CD14-positive monocyte (primary cell): Measurements from ENCODE around the gene CLDN6. TPM values are rescaled to one million over a fixed set of nuclear protein-coding genes. Genes with fewer than 3 reads are reported as not detected.

Experiments
- DNase-seq, 3 donors: peaks; one replicate each; pipeline ENCODE4 v3.0.0-alpha.2; 2011 to 2022
- H2AFZ ChIP-seq: 2 replicates; pipeline ENCODE4 v1.6.0; 2012; ENCODE audit warnings: mild to moderate bottlenecking, low read depth, low read length, inconsistent platforms; ENCODE audit not compliant: insufficient read depth, poor library complexity, severe bottlenecking
- H3K27ac ChIP-seq, 2 donors: 1 replicate in 1 of 2; 2 replicates in 1 of 2; pipeline ENCODE4 v1.5.1; 2012 to 2013; ENCODE audit warnings: low read length in 2 of 2, control low read depth in 1 of 2, inconsistent platforms in 1 of 2, low read depth in 1 of 2, mild to moderate bottlenecking in 1 of 2
- H3K27me3 ChIP-seq, 2 donors: one replicate each; pipeline versions ENCODE4 v1.6.0 to v1.6.1; 2011 to 2013; ENCODE audit warnings: low read length in 2 of 2; ENCODE audit not compliant: control insufficient read depth in 2 of 2, insufficient read depth in 2 of 2
- H3K36me3 ChIP-seq, 2 donors: replicated peaks in 1 of 2; 1 replicate in 1 of 2; 2 replicates in 1 of 2; pipeline versions ENCODE4 v1.5.1 to v1.6.1; 2012 to 2013; ENCODE audit warnings: low read length in 2 of 2, control low read depth in 1 of 2, inconsistent platforms in 1 of 2, mild to moderate bottlenecking in 1 of 2; ENCODE audit not compliant: insufficient read depth in 2 of 2, control insufficient read depth in 1 of 2
- H3K4me1 ChIP-seq, 2 donors: 1 replicate in 1 of 2; 2 replicates in 1 of 2; pipeline versions ENCODE4 v1.5.1 to v1.6.1; 2012 to 2013; ENCODE audit warnings: low read length in 2 of 2, control low read depth in 1 of 2, inconsistent platforms in 1 of 2, mild to moderate bottlenecking in 1 of 2, moderate library complexity in 1 of 2; ENCODE audit not compliant: insufficient read depth in 2 of 2, control insufficient read depth in 1 of 2
- H3K4me2 ChIP-seq: replicated peaks from 2 replicates; pipeline ENCODE3; 2012; ENCODE audit warnings: low read length, moderate library complexity, mild to moderate bottlenecking; ENCODE audit not compliant: poor library complexity, severe bottlenecking; ENCODE audit errors: extremely low read depth
- H3K4me3 ChIP-seq, 3 experiments: fragments of 200-600 bp in 1 of 3; sonication (generic) in 1 of 3; replicated peaks in 1 of 3; 1 replicate in 2 of 3; 2 replicates in 1 of 3; pipeline ENCODE4 v1.5.1; 2011 to 2013; ENCODE audit warnings: low read length in 3 of 3, mild to moderate bottlenecking in 3 of 3, control low read depth in 2 of 3, low read depth in 2 of 3, inconsistent platforms in 1 of 3, moderate library complexity in 1 of 3
- H3K79me2 ChIP-seq: 2 replicates; pipeline ENCODE4 v1.6.0; 2012; ENCODE audit warnings: mild to moderate bottlenecking, control low read depth, inconsistent platforms, low read length, moderate library complexity; ENCODE audit not compliant: insufficient read depth
- H3K9ac ChIP-seq: 2 replicates; pipeline ENCODE4 v1.6.0; 2017; ENCODE audit warnings: low read length, mild to moderate bottlenecking; ENCODE audit not compliant: insufficient read depth, poor library complexity, severe bottlenecking
- H3K9me3 ChIP-seq, 2 donors: replicated peaks in 1 of 2; 1 replicate in 1 of 2; 2 replicates in 1 of 2; pipeline versions ENCODE4 v1.5.1 to v1.6.1; 2012 to 2013; ENCODE audit warnings: low read length in 2 of 2, control low read depth in 1 of 2; ENCODE audit not compliant: control insufficient read depth in 1 of 2, insufficient read depth in 1 of 2
- H4K20me1 ChIP-seq: 2 replicates; pipeline ENCODE4 v1.6.0; 2012; ENCODE audit warnings: mild to moderate bottlenecking, low read length, control low read depth, moderate library complexity; ENCODE audit not compliant: insufficient read depth
- H3K27ac Mint-ChIP-seq, 7 donors: one replicate each; pipeline ENCODE4 v1.8.0; 2020; ENCODE audit warnings: mild to moderate bottlenecking in 7 of 7, mixed read lengths in 7 of 7, moderate library complexity in 6 of 7, inconsistent platforms in 2 of 7
- H3K27me3 Mint-ChIP-seq, 3 donors: one replicate each; pipeline ENCODE4 v1.8.0; 2021 to 2022; ENCODE audit warnings: low read depth in 3 of 3, mild to moderate bottlenecking in 3 of 3, mixed read lengths in 3 of 3, moderate library complexity in 3 of 3, inconsistent platforms in 1 of 3
- H3K36me3 Mint-ChIP-seq, 2 donors: one replicate each; pipeline ENCODE4 v1.8.0; 2020; ENCODE audit warnings: mixed read lengths in 2 of 2, inconsistent platforms in 1 of 2, mild to moderate bottlenecking in 1 of 2
- H3K4me1 Mint-ChIP-seq: one replicate; pipeline ENCODE4 v1.8.0; 2020; ENCODE audit warnings: mild to moderate bottlenecking, mixed read lengths
- H3K4me3 Mint-ChIP-seq, 2 donors: one replicate each; pipeline ENCODE4 v1.8.0; 2020; ENCODE audit warnings: mild to moderate bottlenecking in 2 of 2, mixed read lengths in 2 of 2, moderate library complexity in 1 of 2
- H3K9me3 Mint-ChIP-seq, 7 donors: one replicate each; pipeline ENCODE4 v1.8.0; 2020 to 2022; ENCODE audit warnings: mixed read lengths in 7 of 7, mild to moderate bottlenecking in 6 of 7, moderate library complexity in 6 of 7, inconsistent platforms in 2 of 7
- WGBS: methylation state at CpG from one replicate; pipeline ENCODE4 v1.1.5; 2013; ENCODE audit warnings: missing lambda C conversion rate; ENCODE audit not compliant: insufficient coverage; 5-methylcytosine and 5-hydroxymethylcytosine counted together
- intact Hi-C, 2 donors: fragments of 100-400 bp; cut with micrococcal nuclease; formaldehyde crosslinking; loops; one replicate each; pipeline versions ENCODE4 v1.15.0 to v1.15.1; 2023
- polyA plus RNA-seq, 3 donors: library from polyadenylated mRNA; depleted of rRNA in 1 of 3; unstranded in 2 of 3; stranded (reverse) in 1 of 3; fragments of 300-500 nt in 2 of 3; fragments of >200 nt in 1 of 3; fragmentation: Illumina TruSeq in 2 of 3; gene quantifications; 1 replicate in 2 of 3; 2 replicates in 1 of 3; pipeline ENCODE4 v1.2.3, GENCODE V29; 2012 to 2021
- TF ChIP-seq, protein P1 (sequence below): fragments of 200-600 bp; IDR thresholded peaks from one replicate; pipeline ENCODE4 v1.8.0; 2022; ENCODE audit warnings: antibody characterized with exemption, mild to moderate bottlenecking

CLDN6 gene
- polyA plus RNA-seq, 3 donors = not detected

- Mint-ChIP-seq H3K4me1 (peaks cover 3% of the 10 kb centered on the region), H3K4me3 (no peak overlapping the region), H3K9me3 (peaks cover 0 to 2% (median 0%) of the 10 kb centered on the region in 7 donors), H3K36me3 (no peaks in the 10 kb centered on the region), H3K27ac (no peak overlapping the region), H3K27me3 (peaks cover 0 to 17% (median 13%) of the 10 kb centered on the region in 3 donors)
- 97% methylated on average over 5 of the region's 6 CpGs for WGBS
- TF ChIP-seq, protein P1, sequence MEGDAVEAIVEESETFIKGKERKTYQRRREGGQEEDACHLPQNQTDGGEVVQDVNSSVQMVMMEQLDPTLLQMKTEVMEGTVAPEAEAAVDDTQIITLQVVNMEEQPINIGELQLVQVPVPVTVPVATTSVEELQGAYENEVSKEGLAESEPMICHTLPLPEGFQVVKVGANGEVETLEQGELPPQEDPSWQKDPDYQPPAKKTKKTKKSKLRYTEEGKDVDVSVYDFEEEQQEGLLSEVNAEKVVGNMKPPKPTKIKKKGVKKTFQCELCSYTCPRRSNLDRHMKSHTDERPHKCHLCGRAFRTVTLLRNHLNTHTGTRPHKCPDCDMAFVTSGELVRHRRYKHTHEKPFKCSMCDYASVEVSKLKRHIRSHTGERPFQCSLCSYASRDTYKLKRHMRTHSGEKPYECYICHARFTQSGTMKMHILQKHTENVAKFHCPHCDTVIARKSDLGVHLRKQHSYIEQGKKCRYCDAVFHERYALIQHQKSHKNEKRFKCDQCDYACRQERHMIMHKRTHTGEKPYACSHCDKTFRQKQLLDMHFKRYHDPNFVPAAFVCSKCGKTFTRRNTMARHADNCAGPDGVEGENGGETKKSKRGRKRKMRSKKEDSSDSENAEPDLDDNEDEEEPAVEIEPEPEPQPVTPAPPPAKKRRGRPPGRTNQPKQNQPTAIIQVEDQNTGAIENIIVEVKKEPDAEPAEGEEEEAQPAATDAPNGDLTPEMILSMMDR = no peak
- intact Hi-C loops = loop anchor here in 1 of 2 donors (2.0 to 5.0 kb wide), 2 partner anchors 15 to 32 kb away; no protein-coding TSS in a partner anchor
- no peak overlapping the region for H3K4me3 ChIP-seq
- H3K9ac ChIP-seq = no peak overlapping the region
- H4K20me1 ChIP-seq = no peaks in the 10 kb centered on the region
- DNase-seq = no peak
- H2AFZ ChIP-seq = no peak overlapping the region
- no peak overlapping the region for H3K4me2 ChIP-seq
- no peaks in the 10 kb centered on the region for H3K79me2 ChIP-seq
- H3K36me3 ChIP-seq = no peaks in the 10 kb centered on the region
- H3K9me3 ChIP-seq = no peaks in the 10 kb centered on the region
- no peak overlapping the region for H3K27ac ChIP-seq
- peaks cover 3 to 4% of the 10 kb centered on the region in 2 donors for H3K4me1 ChIP-seq
- peaks cover 0 to 1% of the 10 kb centered on the region in 2 donors for H3K27me3 ChIP-seq
Observed at GRCh38 chr16:2999929-3000328, 18.1 kb downstream of the CLDN6 start.

DNA sequence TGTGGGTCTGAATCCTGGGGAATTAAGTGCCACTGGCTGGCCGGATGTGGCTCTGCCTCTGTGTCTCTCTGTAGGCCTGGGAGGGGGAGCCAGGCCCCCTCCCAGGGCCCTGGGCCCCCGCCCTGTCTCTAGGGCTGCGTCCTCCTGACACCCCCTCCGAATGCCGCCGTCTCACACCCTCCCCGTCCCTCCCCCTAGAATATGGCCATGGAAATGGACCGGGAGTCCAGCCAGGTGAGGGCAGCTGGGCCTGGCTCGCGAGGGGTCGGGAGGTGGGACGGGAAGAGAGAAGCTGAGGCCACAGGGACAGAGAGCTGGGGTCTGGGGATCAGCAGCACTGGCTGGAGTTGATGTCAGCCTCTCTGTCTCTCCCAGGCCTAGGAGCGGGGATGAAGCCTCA lies 21.7 kb downstream of the CLDN6 start:
- H3K4me3 Mint-ChIP-seq = no peak overlapping the region
- Histone ChIP-seq H3K9me3 (no peaks in the 10 kb centered on the region), H3K27ac (no peak overlapping the region), H3K36me3 (no peaks in the 10 kb centered on the region), H3K4me1 (no peaks in the 10 kb centered on the region), H4K20me1 (no peaks in the 10 kb centered on the region), H3K79me2 (no peaks in the 10 kb centered on the region), H3K4me2 (no peak overlapping the region), H3K9ac (no peak overlapping the region), H3K27me3 (no peaks in the 10 kb centered on the region), H2AFZ (no peak overlapping the region), H3K4me3 (no peak overlapping the region)
- intact Hi-C loops = loop anchor here in 1 of 2 donors (5.0 kb wide), 1 partner anchor 36 kb away; no protein-coding TSS in a partner anchor
- no peak for DNase-seq
- peaks cover 0 to 13% (median 8%) of the 10 kb centered on the region in 3 donors for H3K27me3 Mint-ChIP-seq
- TF ChIP-seq, protein P1 = no peak
- H3K27ac Mint-ChIP-seq = no peak overlapping the region
- H3K36me3 Mint-ChIP-seq = no peaks in the 10 kb centered on the region
- H3K9me3 Mint-ChIP-seq = no peaks in the 10 kb centered on the region
- WGBS = 97% methylated on average over 6 of the region's 13 CpGs
- H3K4me1 Mint-ChIP-seq = no peaks in the 10 kb centered on the region
